ENCODE measurements around the gene ECI1.
"Not testable (repeated sequence)": the region's sequence is repeated elsewhere in the genome, so short reads cannot be mapped to it uniquely, and the experiment has no call there.

The ECI1 gene

DNA sequence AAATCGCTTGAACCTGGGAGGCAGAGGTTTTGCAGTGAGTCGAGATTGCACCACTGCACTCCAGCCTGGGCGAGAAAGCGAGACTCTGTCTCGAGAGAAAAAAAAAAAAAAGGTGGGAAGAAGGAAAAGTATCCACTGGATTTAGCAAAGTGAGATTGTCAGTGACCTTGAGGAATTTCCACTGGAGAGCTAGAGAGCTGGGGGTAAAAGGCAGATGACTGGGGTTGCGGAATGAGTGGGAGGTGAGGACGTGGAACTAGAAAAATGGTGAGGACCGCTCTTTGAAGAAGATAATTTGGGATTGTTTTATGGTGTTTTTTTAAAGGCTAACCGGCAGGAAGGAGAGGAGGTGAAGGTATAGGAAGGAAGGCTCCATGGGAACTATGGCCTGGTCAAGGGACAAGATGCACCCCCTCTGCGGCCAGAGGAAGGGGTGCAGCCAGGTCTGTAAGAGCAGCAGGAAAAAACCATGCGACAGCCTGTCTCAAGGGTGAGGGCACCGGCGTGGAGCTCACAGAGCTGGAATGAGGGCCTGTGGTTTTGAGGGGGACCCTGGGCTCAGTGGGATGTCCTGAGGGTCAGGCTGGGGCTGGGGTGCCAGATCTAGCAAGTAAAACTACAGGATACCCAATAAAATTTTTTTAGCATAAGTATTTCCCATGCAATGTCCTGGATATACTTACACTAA is 46.8 kb downstream of the ECI1 start:
- TF ChIP-seq, protein P1, sequence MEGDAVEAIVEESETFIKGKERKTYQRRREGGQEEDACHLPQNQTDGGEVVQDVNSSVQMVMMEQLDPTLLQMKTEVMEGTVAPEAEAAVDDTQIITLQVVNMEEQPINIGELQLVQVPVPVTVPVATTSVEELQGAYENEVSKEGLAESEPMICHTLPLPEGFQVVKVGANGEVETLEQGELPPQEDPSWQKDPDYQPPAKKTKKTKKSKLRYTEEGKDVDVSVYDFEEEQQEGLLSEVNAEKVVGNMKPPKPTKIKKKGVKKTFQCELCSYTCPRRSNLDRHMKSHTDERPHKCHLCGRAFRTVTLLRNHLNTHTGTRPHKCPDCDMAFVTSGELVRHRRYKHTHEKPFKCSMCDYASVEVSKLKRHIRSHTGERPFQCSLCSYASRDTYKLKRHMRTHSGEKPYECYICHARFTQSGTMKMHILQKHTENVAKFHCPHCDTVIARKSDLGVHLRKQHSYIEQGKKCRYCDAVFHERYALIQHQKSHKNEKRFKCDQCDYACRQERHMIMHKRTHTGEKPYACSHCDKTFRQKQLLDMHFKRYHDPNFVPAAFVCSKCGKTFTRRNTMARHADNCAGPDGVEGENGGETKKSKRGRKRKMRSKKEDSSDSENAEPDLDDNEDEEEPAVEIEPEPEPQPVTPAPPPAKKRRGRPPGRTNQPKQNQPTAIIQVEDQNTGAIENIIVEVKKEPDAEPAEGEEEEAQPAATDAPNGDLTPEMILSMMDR (IDR thresholded peaks at IDR 0.05), result no peak
- no peak for TF ChIP-seq ZFX (IDR thresholded peaks at IDR 0.05; ENCODE audit: borderline replicate concordance)
- peak overlapping the region; percentile 85 for H3K27ac ChIP-seq

DNA sequence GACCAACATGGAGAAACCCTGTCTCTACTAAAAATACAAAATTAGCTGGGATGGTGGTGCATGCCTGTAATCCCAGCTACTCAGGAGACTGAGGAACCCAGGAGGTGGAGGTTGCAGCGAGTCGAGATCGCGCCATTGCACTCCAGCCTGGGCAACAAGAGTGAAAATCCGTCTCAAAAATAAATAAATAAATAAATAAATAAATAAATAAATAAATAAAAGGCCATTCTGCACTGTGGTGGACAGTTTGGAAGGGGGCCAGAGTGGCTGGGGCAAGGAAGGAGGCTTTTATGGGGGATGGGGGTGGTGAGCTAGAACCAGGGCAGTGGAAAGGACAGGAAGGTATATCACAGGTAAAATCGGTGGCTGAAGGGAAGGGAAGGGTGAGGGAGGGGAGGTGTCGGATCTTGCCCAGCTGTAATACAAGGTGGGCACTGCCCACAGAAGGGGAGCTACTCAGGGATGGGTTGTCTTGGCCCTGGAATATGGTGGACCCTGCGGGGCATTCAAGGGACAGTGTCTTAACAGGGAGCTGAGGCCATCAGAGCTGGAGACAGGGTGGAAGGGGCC is 48.2 kb downstream of the ECI1 start:
- H3K27ac ChIP-seq, result not testable (repeated sequence)

DNA sequence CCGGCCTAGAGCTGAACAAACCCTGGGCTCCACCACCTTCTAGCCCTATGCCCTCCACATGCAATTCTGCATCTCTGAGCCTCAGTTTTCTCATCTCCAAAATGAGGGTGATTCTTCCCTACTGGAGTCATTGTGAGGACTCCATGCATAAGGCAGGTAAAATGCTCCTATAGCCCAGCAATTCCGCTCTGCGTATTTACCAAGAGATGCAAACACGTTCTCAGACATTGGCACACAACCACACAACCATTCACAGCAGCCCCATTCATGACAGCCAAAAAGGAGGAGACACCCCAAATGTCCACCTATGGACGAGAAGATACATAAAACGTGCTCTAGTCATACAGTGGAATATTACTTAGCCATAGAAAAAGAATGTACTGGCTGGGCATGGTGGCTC is 51.1 kb downstream of the ECI1 start:
- no peak overlapping the region for H3K27ac ChIP-seq
- TF ChIP-seq ZFX (IDR thresholded peaks at IDR 0.05; ENCODE audit: borderline replicate concordance), result no peak
- TF ChIP-seq, protein P1 (IDR thresholded peaks at IDR 0.05), result no peak

DNA sequence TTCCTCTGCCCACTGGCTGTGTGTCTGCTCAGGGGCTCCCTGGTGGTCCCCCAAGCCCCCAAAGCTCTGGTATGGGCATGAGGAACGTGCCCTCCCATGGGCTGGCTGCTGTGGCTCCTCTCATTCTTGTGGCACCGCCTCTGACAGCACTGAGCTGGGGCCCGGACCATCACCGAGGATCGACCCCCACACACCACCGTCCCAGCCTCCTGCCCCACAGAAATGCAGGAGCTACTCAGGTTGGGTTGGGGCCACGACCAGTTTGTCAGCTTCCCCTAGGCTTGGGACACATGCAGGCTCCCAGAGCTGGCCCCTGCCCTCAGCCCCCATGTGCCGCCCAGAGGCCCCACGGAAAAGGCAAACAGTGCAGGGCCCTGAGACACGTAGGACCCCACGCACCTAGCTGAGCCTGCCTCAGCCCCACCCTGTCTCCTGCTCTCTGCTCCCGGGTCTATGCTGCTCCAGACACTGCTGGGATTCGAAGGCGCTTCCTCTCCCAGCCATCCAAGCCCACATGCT is 51.7 kb downstream of the ECI1 start:
- no peak for TF ChIP-seq ZFX (IDR thresholded peaks at IDR 0.05; ENCODE audit: borderline replicate concordance)
- TF ChIP-seq, protein P1 (IDR thresholded peaks at IDR 0.05), result no peak
- no peak overlapping the region for H3K27ac ChIP-seq

DNA sequence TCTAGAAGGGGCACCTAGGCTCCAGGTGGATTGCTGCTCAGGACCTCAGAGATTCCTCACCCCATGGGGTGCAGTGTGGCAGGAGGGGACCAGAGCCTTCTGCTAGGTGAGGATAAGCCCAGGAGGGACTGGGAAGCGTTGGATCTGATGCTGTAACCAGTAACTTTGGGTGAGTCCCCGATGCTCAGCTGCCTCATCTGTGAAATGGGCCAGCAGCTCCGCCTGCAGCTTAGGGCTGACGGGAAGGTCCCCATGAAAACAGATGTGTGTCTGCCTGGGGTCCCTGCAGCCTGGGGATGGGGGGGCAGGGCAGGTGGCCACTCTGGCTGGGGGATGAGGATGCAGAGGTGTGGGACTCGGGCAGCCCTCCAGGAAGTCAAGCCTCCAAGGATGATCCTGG is 52.3 kb downstream of the ECI1 start:
- no peak overlapping the region for H3K27ac ChIP-seq
- TF ChIP-seq ZFX (IDR thresholded peaks at IDR 0.05; ENCODE audit: borderline replicate concordance), result no peak
- TF ChIP-seq, protein P1 (IDR thresholded peaks at IDR 0.05), result no peak

DNA sequence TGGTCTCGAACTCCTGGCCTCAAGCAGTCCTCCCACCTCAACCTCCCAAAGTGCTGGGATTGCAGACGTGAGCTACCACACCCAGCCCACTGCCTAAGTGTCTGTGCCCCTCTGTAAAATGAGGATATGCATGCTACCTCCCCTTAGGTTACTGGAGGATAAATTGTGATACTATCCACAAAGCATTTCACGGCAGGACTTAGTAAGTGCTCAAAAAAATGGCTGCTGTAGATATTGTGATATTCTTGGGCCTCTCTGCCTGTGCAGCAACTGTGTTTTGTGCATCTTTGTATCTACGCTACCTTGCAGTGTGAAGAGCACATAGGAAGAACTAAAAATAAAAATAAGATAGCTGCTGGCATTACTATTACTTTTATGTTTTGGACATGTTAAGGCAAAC is 53.1 kb downstream of the ECI1 start:
- TF ChIP-seq, protein P1 (IDR thresholded peaks at IDR 0.05), result no peak
- no peak for TF ChIP-seq ZFX (IDR thresholded peaks at IDR 0.05; ENCODE audit: borderline replicate concordance)
- 0 out of 2 replicates have a peak overlapping the region, but pooled peaks have one; percentile 17 for H3K27ac ChIP-seq

DNA sequence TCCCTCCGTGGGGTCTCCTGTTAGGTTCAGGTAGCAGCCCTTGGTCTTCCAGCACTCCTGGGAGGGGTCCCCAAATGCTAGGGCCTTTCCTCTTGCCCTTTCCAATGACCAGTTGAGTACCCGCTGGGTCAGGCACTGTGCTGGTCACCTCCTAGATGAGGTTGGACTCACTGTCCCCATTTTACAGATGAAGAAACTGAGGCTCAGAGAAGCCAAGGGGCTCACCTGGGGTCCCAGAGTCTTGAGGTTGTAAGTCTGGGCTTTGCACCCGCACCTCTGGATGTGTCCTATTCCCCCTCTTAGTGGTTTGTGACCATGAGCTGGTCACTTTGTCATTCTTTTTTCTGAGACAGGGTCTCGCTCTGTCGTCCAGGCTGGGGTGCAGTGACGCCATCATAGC is 53.6 kb downstream of the ECI1 start:
- H3K27ac ChIP-seq, result no peak overlapping the region
- TF ChIP-seq, protein P1 (IDR thresholded peaks at IDR 0.05), result no peak
- no peak for TF ChIP-seq ZFX (IDR thresholded peaks at IDR 0.05; ENCODE audit: borderline replicate concordance)

Data from 22Rv1 (cell line).